ENCODE measurements around the gene ZC3H12D. TPM values are rescaled to one million over a fixed set of nuclear protein-coding genes. Genes with fewer than 3 reads are reported as not detected.

ZC3H12D gene
- total and polyA plus RNA-seq, 2 of the 8 experiments (the other 6 are each of a cell fraction or from before 2014, with no cell fraction given) = 0.05 to 0.07 TPM

- no peak for TF ChIP-seq USF2 (IDR thresholded peaks at IDR 0.05; ENCODE audit: low read length)
- TF ChIP-seq RFX5 (IDR thresholded peaks at IDR 0.05; ENCODE audit: borderline replicate concordance, low read depth, low read length) = no peak
- no peak for TF ChIP-seq NRF1 (IDR thresholded peaks at IDR 0.05; ENCODE audit: low read depth, low read length)
- TF ChIP-seq ATF2 (IDR thresholded peaks at IDR 0.05; ENCODE audit: low read length) = no peak
- no peak for TF ChIP-seq SRF (IDR thresholded peaks at IDR 0.05; ENCODE audit: low read depth, low read length)
- no peak for TF ChIP-seq JUN (IDR thresholded peaks at IDR 0.05; ENCODE audit: low read depth, low read length)
Observed at GRCh38 chr6:149470948-149471347, 13.9 kb downstream of the ZC3H12D start (continued).
